ENCODE measurements around the gene EPOP. TPM values are rescaled to one million over a fixed set of nuclear protein-coding genes. Genes with fewer than 3 reads are reported as not detected.

The EPOP gene
- total and polyA plus RNA-seq, 2 of the 13 experiments (the other 11 are each of a cell fraction or from before 2014, with no cell fraction given): 14.7 to 37.8 TPM

GRCh38 chr17:38701504-38702165 lies 26.9 kb upstream of the EPOP start (continued):
- TF ChIP-seq ZNF10 (CRISPR knock-in tag; IDR thresholded peaks at IDR 0.05; ENCODE audit: borderline replicate concordance, low read depth) (no peak), MYC (CRISPR knock-in tag; IDR thresholded peaks at IDR 0.05; ENCODE audit: borderline replicate concordance) (no peak), NCOA5 (CRISPR knock-in tag; IDR thresholded peaks at IDR 0.05) (no peak), KLF6 (CRISPR knock-in tag; IDR thresholded peaks at IDR 0.05) (no peak), NR1H2 (CRISPR knock-in tag; IDR thresholded peaks at IDR 0.05; ENCODE audit: borderline replicate concordance, low read depth) (no peak), ZUFSP (CRISPR knock-in tag; IDR thresholded peaks at IDR 0.05; ENCODE audit: borderline replicate concordance) (0 out of 2 replicates have a peak, but pooled peaks have one; percentile 26), CREM (IDR thresholded peaks at IDR 0.05) (no peak), CREM (CRISPR knock-in tag; IDR thresholded peaks at IDR 0.05) (no peak), ZNF274 (CRISPR knock-in tag; IDR thresholded peaks at IDR 0.05) (no peak), PBX3 (CRISPR knock-in tag; IDR thresholded peaks at IDR 0.05; ENCODE audit: borderline replicate concordance) (no peak), TMF1 (CRISPR knock-in tag; IDR thresholded peaks at IDR 0.05; ENCODE audit: low read depth) (no peak; the same call in 1 of the 2 replicates), RARA (CRISPR knock-in tag; IDR thresholded peaks at IDR 0.05) (no peak), RBM22 (optimal IDR thresholded peaks at IDR 0.05; ENCODE audit: low read length) (no peak), HNRNPK (IDR thresholded peaks at IDR 0.05; ENCODE audit: low read depth, low read length, poor library complexity, severe bottlenecking) (no peak), CENPX (CRISPR knock-in tag; IDR thresholded peaks at IDR 0.05) (peak; percentile 70; the same call in 1 of the 2 replicates), PAWR (CRISPR knock-in tag; IDR thresholded peaks at IDR 0.05; ENCODE audit: borderline replicate concordance) (no peak), KDM2A (CRISPR knock-in tag; IDR thresholded peaks at IDR 0.05; ENCODE audit: borderline replicate concordance, low read depth) (no peak), ZNF615 (CRISPR knock-in tag; IDR thresholded peaks at IDR 0.05; ENCODE audit: borderline replicate concordance) (no peak), NONO (IDR thresholded peaks at IDR 0.05) (no peak), NONO (CRISPR knock-in tag; conservative IDR thresholded peaks at IDR 0.05) (no peak), THAP8 (CRISPR knock-in tag; IDR thresholded peaks at IDR 0.05; ENCODE audit: borderline replicate concordance) (no peak), STAT5B (CRISPR knock-in tag; IDR thresholded peaks at IDR 0.05) (no peak; the same call in 1 of the 2 replicates), TRIM24 (CRISPR knock-in tag; IDR thresholded peaks at IDR 0.05) (no peak), ZBTB43 (CRISPR knock-in tag; conservative IDR thresholded peaks at IDR 0.05) (no peak), ZBTB42 (CRISPR knock-in tag; IDR thresholded peaks at IDR 0.05) (0 out of 2 replicates have a peak, but pooled peaks have one; percentile 16)
